ENCODE data around the gene AGAP1. TPM values are rescaled to one million over a fixed set of nuclear protein-coding genes. Genes with fewer than 3 reads are reported as not detected.
A peak's percentile ranks its signal among the peaks of the same experiment; 100 is the strongest.

AGAP1 gene
- total RNA-seq, 1 experiment from 2014 or later, result 14.8 TPM

DNA sequence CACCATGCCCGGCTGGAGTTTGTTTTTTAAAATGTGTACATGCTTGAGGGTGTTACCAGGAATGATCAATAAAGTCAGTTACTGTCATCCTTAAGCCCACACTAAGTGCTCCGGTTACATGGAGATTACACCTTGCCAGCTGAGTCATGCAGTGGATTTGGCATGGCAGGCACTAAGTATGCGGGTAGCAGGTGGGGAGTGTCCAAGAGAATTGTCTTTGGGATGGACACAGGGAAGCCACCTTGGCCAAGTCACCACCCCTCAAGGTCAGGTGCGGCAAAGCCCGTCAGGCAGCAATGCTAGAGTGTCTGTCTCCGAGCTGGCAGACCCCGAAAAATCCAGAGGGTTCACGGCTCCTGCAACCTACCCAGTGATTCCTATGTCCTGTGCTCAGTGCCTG, 619.6 kb downstream of the AGAP1 start:
- no peak for DNase-seq (ENCODE audit: low read depth)

DNA sequence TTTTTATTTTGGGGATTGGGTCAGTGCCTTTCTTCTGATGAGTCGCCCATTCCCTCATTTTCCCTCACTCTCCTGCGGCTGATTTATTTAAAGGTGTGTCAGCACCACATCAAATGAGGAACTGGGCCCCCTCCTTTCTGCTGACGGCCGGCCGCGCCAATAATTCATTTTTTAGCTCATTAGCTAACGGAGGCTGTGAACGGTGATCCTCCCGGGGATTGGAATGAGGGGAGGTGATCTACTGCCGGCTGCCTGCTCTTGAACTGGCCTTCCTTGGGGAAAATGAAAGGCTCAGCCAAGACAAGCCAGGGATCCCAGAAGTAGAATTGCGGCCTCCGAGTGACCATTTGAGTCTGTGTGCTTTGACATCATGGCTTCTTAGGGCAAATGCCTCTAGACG, 620.1 kb downstream of the AGAP1 start:
- DNase-seq (ENCODE audit: low read depth), result no peak

DNA sequence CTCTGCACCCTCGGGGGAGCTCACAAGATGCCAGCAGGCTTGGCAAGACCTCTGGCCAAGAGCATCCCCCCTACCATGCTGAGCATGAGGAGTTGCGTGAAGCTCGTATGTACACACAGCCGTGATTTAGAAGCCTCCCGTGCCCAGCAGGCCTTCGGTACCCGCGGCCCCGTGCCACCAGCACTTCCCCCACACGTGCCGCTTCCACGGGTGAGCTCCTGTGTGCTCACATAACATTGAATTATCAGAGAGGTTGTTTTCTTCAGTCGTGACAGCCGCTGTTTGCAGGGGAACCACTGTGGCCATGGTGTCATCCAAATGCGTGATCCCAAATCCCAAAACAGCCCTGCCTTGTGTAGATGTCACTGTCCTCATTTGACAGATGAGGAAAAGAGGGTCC, 621.1 kb downstream of the AGAP1 start:
- DNase-seq (ENCODE audit: low read depth), result no peak

DNA sequence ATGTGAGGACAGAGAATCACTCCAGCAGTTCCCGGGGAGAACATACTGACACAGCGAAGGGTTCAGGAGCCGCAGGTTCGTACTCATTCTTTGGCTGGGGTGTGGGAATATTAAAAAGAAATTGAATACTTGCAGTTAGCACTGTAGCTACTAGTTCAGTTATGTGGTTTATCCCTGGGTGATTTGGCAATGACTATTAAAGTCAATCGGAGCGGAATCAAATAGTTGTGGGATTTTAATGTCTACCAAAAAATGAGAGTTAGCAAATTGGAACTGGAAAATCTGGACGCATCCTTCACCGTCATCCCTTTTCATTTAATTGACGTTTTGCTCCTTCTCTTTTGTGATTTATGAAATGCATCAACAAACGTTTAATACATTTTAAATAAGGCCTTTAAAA, 623.6 kb downstream of the AGAP1 start:
- DNase-seq (ENCODE audit: low read depth), result no peak

DNA sequence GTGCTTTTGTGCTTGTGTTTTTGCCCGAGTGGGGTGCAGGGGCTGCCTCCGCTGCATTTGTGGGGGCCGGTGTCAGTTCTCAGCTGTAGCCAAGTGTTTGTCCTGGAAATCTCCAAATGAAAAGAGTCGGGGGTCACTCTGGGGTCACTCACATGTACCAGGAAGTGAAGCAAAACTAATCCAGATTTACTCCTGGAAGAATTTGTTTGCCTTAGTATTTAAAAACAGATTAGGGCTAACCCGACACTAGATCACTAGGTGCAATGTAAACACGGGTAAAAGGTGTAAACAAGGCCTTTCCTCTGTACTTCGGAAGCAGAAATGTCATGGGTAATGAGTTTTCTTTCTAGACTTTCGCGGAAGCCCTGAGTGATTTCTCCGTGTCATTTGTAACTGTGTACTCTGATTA, 624.0 kb downstream of the AGAP1 start:
- DNase-seq (ENCODE audit: low read depth), result no peak

DNA sequence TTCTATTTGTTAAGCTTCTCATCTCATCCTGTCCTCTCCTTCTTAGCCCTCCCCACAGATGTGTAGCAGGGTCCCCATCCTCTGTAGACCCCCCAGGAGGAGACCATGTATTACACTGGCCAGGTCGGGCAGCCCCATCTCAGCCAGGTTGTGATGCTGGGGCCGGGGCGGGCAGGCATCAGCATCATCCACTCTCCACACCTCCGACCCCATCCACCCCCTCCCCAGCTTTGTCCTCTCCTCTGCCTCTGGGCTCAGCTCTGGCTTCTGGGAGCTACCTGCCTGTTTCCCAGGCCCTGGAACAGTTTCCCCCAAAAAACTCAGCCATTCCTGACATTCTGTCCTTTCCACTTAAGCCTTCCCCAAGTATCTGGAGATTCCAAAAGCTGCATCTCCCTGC, 625.2 kb downstream of the AGAP1 start:
- DNase-seq (ENCODE audit: low read depth), result no peak

DNA sequence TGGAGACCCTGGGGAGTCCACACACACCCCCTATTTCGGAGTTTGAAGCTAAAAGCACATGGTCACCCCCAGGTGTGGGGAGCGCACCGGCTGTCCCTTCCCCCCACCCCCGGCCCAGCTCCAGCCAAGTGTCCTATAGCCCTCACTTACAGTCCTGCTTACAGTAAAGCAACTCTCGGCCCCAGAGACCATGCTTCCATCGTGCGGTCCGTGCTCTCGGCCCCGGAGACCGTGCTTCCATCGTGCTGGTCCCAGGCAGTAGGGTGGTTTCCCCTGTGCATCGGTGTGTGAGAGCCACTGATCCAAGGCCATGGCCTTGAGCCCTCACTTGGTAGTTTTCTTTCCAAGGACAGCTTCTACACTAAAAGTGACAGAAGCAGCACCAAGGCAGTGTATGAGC, 625.6 kb downstream of the AGAP1 start:
- no peak for DNase-seq (ENCODE audit: low read depth)

DNA sequence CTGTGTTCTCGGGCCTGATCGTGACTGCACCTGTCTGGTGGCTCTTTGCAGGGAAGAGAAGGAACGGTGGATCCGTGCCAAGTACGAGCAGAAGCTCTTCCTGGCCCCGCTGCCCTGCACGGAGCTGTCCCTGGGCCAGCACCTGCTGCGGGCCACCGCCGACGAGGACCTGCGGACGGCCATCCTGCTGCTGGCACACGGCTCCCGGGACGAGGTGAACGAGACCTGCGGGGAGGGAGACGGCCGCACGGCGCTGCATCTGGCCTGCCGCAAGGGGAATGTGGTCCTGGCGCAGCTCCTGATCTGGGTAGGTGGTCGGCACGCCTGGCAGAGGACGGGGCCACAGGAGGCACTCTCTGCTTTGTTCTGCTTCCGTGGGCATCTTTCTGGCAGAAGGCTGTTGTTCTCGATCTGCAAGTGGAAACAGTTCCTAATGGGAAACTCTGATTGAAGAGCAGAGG, 626.3 kb downstream of the AGAP1 start:
- no peak for DNase-seq (ENCODE audit: low read depth)

DNA sequence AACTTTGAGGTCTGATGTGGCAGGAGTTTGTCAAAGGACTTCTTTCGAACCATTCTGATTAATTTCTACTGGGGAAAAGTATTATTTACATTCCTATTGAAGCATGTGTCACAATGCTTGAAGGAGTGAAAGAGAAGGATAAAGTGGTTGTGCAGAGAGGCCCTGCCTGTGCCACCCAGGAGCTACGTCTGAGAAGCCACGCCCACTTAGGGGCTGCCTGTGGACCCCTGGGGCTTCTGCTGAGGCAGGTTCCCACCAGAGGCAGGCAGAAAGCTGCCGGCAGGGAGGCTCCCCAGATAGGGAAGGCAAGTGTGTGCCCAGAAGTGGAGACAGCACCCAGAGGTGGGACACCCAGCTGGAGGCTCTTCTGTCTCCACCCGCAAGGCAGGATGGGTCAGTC, 627.0 kb downstream of the AGAP1 start:
- no peak for DNase-seq (ENCODE audit: low read depth)

DNA sequence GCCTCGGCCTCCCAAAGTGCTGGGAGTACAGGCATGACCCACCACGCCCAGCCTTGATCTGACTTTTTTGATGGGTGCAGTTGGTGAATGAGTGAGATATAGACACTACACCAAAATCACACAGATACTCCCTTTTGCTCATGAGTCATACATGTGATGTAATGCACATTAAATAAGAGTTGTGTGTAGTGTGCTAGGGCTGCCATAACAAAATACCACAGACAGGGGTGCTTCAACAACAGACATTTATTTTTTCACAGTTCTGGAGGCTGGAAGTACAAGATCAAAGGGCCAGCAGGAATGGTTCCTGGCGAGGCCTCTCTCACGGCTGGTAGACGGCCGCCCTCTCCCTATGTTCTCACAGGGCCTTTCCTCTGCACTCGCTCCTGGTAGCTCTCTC, 627.7 kb downstream of the AGAP1 start:
- DNase-seq (ENCODE audit: low read depth), result peak; percentile 26

DNA sequence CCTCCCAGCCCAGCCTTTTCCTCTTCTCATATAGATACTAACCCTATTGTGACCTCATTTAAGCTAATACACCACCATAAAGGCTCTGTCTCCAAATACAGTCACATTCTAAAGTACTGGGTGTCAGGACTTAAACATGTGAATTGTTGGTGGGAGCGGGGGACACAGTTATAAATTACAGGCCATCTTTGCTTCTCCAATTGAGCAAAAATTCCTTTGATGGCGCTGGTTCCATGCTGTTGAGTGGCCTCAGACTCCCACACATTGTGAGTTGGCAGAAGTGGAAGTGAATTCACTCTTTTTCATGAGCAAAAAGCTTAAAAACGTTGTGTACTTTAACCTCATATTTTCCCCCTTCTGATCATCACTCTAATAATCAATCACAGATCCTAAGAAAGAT, 628.4 kb downstream of the AGAP1 start:
- no peak for DNase-seq (ENCODE audit: low read depth)

DNA sequence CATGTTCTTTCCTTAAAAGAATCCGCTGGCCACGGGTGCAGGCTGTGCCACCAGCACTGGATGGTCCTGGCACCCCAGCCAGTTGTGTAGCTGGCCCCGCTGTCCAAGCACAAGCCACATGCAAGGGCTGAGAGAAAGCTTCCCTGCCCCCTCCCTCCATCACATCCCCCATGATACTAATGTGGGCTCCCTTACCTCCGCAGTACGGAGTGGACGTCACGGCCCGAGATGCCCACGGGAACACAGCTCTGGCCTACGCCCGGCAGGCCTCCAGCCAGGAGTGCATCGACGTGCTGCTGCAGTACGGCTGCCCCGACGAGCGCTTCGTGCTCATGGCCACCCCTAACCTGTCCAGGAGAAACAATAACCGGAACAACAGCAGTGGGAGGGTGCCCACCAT, 629.9 kb downstream of the AGAP1 start:
- no peak for DNase-seq (ENCODE audit: low read depth)

DNA sequence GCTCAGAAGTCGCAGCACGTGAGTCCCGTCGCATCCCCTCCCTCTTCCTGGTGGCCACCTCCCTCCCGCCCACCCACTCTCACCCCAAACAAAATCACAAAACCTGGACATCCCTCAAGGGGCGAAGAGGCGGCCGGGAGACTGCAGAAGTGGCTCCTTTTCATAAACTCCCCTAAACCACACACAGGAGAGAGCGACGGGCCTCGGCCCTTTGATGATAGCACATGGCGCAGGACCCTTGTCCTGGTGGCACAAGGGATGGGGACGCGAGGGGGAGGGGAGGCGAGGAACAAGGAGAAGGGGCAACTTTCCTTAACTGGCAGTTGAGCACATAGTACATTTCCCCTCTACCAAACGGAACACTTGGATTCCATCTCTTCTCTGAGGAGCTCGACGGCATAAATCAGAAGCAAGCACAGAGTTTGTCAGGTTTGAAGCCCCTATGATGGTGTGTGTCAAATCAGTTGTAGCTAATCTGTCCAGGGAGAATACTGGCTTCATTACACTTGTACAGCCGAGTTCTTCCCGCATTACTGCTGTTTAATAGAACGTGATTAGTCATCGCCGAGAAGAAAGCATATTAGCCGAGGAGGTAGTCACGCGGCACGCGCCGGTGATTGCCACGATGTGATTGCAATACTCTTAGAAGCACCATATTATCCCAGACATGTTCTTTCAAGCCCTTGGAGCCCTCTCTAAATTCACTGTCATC, 630.5 kb downstream of the AGAP1 start:
- no peak for DNase-seq (ENCODE audit: low read depth)

DNA sequence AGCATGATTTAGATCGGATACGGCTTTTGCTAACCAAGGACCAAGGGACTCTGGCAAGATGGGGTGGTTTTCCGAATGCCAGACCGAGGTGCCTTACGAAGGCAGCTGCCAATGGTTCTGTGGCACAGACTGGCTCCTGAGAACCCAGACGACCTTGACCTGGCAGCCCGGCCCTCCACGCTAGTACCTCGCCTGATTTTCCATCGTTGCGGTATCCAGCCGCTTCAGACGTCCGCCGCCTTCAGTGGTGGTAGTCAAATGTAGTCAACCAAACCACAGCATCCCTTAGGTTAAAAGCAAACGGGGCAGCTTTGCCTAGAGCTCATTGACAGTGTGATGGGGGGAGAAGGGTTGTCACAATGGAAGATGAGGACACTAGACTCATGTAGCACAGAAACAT, 631.7 kb downstream of the AGAP1 start:
- DNase-seq (ENCODE audit: low read depth), result no peak

DNA sequence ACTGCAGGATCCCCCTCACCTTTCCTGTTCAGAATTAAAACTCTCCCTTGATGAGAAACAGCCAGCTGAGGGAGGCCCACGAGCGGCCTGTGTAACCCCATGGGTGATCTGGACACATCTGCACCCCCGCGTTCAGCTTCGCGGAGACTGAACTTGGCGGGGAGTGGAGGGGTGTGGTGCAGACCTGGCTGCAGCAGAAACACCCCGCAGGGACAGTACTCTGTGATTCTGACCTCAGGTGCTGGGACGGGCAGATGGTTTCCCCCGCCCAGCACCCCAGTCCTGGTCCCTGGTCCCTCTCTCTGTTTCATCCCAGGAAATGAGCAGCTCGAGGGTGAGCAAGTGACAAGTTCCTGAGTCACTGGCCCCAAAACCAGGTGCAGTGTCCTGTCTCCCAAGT, 633.2 kb downstream of the AGAP1 start:
- peak; percentile 18 for DNase-seq (ENCODE audit: low read depth)

DNA sequence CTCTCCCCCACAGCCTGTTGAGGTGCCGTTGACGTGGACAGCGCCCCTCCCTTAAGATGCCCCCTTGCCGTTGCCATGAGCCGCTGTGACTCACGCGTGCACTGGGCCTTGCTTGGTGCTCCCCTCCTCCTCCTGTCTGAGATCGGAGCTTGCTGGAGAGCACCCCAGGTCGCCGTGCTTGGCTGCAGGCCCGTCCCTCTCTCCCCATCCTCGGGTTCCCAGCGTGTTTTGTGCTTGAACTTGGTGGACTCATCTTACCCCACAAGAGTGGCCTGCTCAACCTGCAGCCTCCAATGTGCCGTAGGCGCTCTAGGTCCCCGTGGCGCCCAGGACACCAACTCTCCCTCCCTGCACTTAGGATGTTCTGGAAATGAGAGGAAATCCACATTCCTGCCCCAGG, 634.5 kb downstream of the AGAP1 start:
- DNase-seq (ENCODE audit: low read depth), result no peak

DNA sequence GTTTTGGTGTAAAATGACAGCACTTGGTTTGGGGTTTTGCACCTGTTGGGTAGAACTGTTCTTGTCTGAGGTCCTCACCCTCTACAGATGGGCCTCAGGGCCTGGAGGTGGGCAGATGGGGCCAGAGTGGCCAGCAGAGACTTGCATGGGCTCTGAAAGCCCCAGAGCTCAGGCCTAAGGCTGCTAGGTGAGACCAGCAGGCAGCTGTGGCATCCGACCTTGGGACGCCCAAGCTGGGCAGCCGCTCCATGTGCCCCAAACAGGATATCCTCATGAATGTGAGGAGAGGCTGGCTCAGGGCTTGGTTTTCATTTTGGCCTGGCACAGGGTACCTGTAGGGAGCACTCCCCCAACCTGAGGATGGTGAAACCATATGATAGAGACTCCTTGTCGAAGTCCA, 636.1 kb downstream of the AGAP1 start:
- no peak for DNase-seq (ENCODE audit: low read depth)

DNA sequence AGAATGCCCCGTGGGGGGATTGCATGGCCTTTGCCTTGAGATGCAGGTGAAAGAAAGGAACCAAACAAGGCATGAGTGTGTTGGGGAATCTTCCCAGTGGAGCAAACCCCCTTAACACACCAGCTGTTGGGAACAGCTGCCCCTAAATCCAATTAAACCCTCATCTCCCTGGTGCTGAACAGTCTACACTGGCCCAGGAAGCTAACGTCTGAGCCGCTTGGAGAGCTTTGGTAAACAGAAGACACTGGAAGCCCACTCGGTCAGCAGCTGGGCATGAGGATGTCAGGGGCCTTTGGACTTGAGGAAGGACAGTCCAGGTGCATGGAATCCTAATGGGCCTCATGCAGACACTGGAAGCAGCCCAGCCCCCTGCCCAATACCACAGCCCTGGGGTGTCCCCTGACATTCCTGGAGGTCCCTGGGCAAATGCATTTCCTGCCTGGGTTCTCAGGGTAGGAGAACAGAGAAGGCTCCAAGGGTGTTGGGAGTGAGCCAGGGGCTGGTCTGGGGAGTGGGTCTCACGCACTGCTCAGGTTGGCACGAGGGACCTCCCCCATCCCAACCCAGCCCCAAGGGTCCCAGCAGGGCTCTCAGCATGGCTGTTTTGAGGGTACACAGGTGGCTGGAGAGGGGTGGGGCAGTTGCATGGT, 636.6 kb downstream of the AGAP1 start:
- DNase-seq (ENCODE audit: low read depth), result no peak

DNA sequence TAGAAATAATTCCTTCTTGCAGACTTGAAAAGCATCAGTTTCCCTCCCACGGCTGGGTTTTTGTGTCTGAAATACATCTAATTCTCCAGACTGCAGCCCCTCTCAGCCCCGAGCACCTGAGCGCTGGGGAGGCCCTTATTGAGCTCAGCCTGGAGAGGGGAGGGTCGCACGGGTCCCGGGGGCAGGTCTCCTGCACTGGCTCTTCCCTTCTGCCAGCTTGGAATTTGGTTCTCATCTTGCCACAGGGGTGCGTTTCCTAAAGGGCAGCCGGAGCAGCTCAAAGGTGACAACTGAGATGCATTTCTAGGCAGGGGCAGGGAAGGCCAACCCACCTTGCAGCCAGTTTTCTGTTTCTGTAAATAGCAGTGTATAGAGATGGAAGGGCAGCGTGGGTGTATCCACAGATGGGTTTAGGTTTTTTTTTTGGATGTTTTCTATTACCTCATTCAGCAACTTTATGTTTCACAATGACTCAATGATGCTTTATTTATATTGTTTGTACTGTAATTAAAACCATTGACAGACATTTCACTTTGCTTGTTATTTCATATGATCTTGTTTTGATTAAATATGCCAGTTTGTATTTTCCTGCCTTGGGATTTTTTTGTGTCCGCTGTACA, 637.3 kb downstream of the AGAP1 start:
- DNase-seq (ENCODE audit: low read depth), result no peak

DNA sequence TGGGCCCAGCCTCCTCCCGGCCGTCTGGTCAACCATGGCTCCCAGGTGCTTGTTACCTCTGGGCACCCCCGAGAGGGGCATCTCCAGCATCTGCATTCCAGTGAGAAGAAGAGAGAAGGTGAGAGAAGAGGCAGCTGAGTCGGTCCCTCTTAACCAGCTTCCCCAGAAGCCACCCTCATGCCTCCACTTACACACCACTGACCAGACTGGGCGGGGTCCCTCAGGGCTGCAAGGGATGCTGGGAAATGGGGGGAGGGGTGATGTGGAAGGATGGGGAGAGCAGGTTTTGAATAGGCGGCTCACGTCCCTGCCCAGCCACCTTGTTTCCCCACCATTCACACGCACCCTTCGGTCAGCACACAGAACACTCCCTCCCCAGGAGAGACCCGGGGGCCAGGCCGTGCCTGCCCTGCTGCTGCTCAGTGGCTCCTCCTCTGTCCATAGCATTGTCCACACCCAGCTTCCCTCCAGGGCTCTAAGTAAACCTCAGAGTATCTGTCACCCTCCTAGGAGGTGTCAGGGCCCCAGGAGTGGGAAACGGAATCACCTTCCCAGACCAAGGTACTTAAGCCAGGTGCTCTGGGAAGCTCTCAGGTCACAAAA, 639.7 kb downstream of the AGAP1 start:
- no peak for DNase-seq (ENCODE audit: low read depth)

DNA sequence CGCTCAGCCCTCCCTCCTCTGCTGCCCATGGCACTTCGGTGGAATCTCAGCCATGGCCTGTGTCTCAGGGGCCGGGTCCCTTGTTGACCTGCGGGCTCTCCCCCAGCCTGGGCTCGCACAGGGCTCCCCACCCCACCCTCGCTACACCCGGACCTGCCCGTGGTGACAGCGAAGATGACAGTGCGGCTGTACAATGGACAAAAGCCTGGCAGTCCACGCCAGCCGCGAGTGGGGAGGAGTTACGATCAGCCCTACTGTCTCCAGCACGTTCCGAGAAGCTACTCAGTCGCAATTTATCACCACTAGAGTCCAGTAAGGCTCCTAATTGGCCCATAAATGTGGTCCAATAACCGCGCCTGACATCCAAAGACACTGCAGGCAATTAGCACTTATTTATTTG, 642.7 kb downstream of the AGAP1 start:
- DNase-seq (ENCODE audit: low read depth), result no peak

DNA sequence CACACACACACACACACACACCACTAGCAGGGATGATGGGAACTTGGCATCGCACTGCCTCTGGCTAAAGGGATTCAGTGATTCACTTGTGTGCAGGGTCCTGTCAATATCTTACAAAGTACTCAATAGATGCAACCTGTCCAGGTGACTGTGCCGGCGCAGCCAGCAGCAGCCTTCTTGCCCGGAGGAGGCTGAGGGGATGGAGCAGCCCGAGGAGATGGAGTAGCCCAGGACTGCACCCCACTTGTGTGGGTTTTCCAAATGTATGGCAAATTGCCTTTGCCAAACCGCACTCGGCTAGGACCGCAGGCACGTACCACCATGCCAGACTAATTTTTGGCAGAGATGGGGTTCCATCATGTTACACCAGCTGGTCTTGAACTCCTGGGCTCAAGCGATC, 643.2 kb downstream of the AGAP1 start:
- DNase-seq (ENCODE audit: low read depth), result no peak

Measured in HT1080 (cell line).